NCI-H460 (cell line): ENCODE data around the gene TOX2. TPM values are rescaled to one million over a fixed set of nuclear protein-coding genes. Genes with fewer than 3 reads are reported as not detected.

Experiments used
- DNase-seq: peaks from one replicate; pipeline ENCODE4 v3.0.0-alpha.2; 2016; ENCODE audit warnings: low read depth; ENCODE audit errors: extremely low read depth
- total RNA-seq: library from RNA; depleted of rRNA; stranded (reverse); fragments of >200 nt; shearing (Covaris generic); gene quantifications from 2 replicates; pipeline ENCODE4 v1.2.3, GENCODE V29; 2014

TOX2 gene
- total RNA-seq, 1 experiment from 2014 or later: 7.1 TPM

- DNase-seq: no peak
Measured at GRCh38 chr20:44073011-44073674, 158.5 kb downstream of the TOX2 start.

- no peak for DNase-seq
Measured at GRCh38 chr20:44073675-44074071, 159.0 kb downstream of the TOX2 start.

- no peak for DNase-seq
Measured at GRCh38 chr20:44074252-44075151, 159.8 kb downstream of the TOX2 start.

- no peak for DNase-seq
Measured at GRCh38 chr20:44075191-44075949, 160.7 kb downstream of the TOX2 start.

- DNase-seq: no peak
Measured at GRCh38 chr20:44075950-44076232, 161.2 kb downstream of the TOX2 start.

GRCh38 chr20:44079291-44079690 is 164.6 kb downstream of the TOX2 start:
- no peak for DNase-seq

- DNase-seq: no peak
Measured at GRCh38 chr20:44080064-44080463, 165.4 kb downstream of the TOX2 start.

GRCh38 chr20:44080646-44081267 is 166.1 kb downstream of the TOX2 start:
- DNase-seq: peak; percentile 84

- DNase-seq: no peak
Measured at GRCh38 chr20:44081476-44081875, 166.8 kb downstream of the TOX2 start.

GRCh38 chr20:44081888-44082287 is 167.2 kb downstream of the TOX2 start:
- no peak for DNase-seq

GRCh38 chr20:44083220-44083933 is 168.7 kb downstream of the TOX2 start:
- no peak for DNase-seq

- no peak for DNase-seq
Measured at GRCh38 chr20:44084439-44084838, 169.8 kb downstream of the TOX2 start.

GRCh38 chr20:44084891-44085290 is 170.2 kb downstream of the TOX2 start:
- no peak for DNase-seq

GRCh38 chr20:44085616-44086434 is 171.2 kb downstream of the TOX2 start:
- no peak for DNase-seq

- DNase-seq: no peak
Measured at GRCh38 chr20:44087051-44087856, 172.6 kb downstream of the TOX2 start.

GRCh38 chr20:44087857-44088120 is 173.1 kb downstream of the TOX2 start:
- DNase-seq: no peak

- DNase-seq: peak; percentile 52
Measured at GRCh38 chr20:44089987-44090674, 175.5 kb downstream of the TOX2 start.

GRCh38 chr20:44091026-44091425 is 176.4 kb downstream of the TOX2 start:
- DNase-seq: no peak
